SU-DHL-6 (cell line): ENCODE results near the gene LRRC7.

ENCODE experiments used
- CTCF ChIP-seq: fragments of 200-600 bp; sonication (generic); IDR thresholded peaks from one replicate; pipeline ENCODE4 v1.5.1; 2017; ENCODE audit warnings: antibody characterized with exemption, mild to moderate bottlenecking, low read length, moderate library complexity; ENCODE audit not compliant: insufficient read depth, poor library complexity, severe bottlenecking
- EZH2phosphoT487 ChIP-seq: fragments of 200-600 bp; sonication (generic), shearing (Covaris generic); conservative IDR thresholded peaks from 2 replicates; pipeline ENCODE4 v1.6.1; 2018; ENCODE audit warnings: mild to moderate bottlenecking, antibody characterized with exemption, low read length, moderate library complexity, mixed read lengths

- TF ChIP-seq CTCF: no peak
- TF ChIP-seq EZH2phosphoT487: no peak
Measured at GRCh38 chr1:69691179-69691578, 123.5 kb downstream of the LRRC7 start.
